ENCODE data around the gene PINK1.
A peak's percentile ranks its signal among the peaks of the same experiment; 100 is the strongest.

The PINK1 gene

DNA sequence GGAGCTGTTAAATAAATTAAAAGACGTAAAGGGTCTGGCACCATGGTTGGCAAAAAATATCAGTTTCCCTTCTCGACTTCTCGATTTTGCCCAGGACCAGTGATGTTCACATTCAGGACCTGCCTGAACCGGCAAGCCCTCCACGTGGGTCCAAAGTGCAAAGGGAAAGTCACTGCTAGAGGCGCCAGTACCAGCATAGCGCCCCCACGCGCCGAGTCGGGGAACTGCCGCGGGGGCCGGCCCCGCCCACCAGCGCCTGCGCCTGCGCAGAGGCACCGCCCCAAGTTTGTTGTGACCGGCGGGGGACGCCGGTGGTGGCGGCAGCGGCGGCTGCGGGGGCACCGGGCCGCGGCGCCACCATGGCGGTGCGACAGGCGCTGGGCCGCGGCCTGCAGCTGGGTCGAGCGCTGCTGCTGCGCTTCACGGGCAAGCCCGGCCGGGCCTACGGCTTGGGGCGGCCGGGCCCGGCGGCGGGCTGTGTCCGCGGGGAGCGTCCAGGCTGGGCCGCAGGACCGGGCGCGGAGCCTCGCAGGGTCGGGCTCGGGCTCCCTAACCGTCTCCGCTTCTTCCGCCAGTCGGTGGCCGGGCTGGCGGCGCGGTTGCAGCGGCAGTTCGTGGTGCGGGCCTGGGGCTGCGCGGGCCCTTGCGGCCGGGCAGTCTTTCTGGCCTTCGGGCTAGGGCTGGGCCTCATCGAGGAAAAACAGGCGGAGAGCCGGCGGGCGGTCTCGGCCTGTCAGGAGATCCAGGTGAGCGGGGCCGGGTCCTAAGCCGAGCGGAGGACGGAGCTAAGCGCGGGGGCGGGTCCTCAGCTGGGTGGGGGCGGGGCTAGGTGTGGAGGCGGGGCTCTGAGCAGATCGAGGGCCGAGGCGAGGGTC, at the start of gene PINK1:
TSS of gene PINK1 (plus strand) at position 269 of the 875 bp plus-strand sequence. CDS start at position 360, 91 bp downstream.
- TF ChIP-seq, protein P1, sequence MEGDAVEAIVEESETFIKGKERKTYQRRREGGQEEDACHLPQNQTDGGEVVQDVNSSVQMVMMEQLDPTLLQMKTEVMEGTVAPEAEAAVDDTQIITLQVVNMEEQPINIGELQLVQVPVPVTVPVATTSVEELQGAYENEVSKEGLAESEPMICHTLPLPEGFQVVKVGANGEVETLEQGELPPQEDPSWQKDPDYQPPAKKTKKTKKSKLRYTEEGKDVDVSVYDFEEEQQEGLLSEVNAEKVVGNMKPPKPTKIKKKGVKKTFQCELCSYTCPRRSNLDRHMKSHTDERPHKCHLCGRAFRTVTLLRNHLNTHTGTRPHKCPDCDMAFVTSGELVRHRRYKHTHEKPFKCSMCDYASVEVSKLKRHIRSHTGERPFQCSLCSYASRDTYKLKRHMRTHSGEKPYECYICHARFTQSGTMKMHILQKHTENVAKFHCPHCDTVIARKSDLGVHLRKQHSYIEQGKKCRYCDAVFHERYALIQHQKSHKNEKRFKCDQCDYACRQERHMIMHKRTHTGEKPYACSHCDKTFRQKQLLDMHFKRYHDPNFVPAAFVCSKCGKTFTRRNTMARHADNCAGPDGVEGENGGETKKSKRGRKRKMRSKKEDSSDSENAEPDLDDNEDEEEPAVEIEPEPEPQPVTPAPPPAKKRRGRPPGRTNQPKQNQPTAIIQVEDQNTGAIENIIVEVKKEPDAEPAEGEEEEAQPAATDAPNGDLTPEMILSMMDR (conservative IDR thresholded peaks at IDR 0.05), result peak; percentile 99
- peak within 1 kb of the TSS; percentile 87 for H3K27ac ChIP-seq

DNA sequence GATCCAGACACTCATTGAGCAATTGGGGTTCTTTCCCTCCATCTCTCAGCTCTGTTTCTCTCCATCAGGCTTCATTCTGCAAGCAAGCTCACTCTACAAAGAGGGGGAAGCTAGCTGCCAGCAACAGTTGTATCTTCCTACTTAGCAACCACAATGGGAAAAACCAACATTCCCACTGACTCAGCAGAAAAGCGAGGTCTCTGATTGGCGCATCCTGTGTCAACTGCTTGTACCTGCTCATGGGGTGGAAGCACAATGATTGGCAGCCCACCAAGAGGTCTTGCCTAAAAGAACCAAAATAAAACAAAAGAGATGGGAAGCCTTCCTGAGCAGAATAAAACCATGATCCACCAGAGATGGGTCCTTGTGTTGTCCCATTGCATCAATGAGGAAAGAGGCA, 48.4 kb upstream of the PINK1 start:
- TF ChIP-seq, protein P1 (conservative IDR thresholded peaks at IDR 0.05), result no peak
- H3K27ac ChIP-seq, result no peak overlapping the region

DNA sequence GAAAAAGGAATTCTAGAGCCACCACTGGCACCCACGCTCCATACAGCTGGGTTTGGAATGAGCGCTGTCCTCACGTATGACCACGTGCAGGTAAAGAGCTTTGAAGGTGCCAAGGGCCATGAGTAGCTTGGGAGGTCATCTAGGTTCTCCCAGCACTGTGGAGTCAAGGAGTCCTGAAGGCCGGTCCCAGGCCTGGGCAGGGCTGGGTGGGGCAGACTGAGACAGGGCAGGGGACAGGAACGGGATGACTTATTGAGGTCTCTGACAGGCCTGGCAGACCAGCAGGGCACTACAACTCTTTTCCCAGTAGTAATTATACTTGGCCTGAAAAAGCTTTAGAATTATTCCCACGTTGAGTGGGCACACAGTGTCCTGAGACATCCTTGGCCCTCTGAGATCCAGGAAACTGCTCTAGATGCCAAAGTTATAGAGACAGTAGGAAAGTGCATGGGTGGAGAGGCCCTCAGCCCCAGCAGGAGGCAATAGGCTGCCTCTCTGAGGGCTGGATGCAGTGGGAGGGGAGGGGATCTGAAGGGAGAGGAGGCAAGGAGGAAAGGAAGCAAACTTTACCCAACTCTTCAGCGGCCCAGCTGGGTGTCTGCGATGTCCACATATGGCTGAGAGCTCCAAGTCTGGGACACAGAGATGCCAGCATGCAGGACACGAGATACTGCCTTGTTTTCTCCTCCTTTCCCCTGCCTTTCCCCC, 46.2 kb upstream of the PINK1 start:
- TF ChIP-seq, protein P1 (conservative IDR thresholded peaks at IDR 0.05), result no peak
- no peak overlapping the region for H3K27ac ChIP-seq

DNA sequence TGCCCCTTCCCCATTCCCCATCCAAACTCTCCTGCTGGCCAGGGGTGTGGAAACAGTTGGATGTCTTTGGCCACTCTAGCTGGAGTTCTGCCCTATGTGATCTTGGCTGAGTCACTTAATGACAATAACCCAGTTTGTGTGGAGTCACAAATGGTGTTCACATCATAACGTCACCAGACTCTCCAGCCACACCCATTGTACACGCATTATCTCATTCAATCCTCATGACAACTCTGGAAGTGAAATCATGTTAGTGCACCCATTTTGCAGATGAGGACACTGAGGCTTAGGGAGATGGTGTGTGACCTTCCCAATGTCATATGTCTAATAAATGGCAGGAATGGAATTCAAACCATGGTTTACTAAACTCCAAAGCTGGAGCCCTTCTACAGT, 45.6 kb upstream of the PINK1 start:
- no peak overlapping the region for H3K27ac ChIP-seq

DNA sequence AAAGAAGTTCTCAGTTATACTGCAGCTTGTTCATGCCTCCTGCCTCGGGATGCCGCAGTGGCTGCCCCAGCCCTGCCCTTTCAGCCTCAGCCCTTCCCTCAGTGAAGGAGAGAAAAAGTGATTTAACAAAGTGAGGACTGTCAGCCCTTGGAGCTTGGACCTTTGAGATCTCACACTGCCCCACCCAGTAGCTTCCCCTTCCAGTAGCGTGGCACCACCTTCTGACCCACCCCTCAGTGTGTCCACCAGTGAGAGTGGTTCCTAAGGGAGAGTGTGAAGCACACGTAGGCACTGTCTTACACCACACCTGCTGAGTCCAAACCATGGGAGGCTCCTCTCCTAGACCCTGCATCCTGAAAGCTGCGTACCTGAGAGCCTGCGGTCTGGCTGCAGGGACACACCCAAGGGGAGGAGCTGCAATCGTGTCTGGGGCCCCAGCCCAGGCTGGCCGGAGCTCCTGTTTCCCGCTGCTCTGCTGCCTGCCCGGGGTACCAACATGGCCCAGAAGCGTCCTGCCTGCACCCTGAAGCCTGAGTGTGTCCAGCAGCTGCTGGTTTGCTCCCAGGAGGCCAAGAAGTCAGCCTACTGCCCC, 44.5 kb upstream of the PINK1 start, which contains the start of gene CDA:
TSS of gene CDA (plus strand) at position 464 of the 592 bp plus-strand sequence. CDS start at position 497, 33 bp downstream.
- TF ChIP-seq, protein P1 (conservative IDR thresholded peaks at IDR 0.05), result no peak
- no peak within 1 kb of the TSS for H3K27ac ChIP-seq

More for the DNA sequence above, 45.6 kb upstream of the PINK1 start:
- TF ChIP-seq, protein P1 (conservative IDR thresholded peaks at IDR 0.05), result no peak

DNA sequence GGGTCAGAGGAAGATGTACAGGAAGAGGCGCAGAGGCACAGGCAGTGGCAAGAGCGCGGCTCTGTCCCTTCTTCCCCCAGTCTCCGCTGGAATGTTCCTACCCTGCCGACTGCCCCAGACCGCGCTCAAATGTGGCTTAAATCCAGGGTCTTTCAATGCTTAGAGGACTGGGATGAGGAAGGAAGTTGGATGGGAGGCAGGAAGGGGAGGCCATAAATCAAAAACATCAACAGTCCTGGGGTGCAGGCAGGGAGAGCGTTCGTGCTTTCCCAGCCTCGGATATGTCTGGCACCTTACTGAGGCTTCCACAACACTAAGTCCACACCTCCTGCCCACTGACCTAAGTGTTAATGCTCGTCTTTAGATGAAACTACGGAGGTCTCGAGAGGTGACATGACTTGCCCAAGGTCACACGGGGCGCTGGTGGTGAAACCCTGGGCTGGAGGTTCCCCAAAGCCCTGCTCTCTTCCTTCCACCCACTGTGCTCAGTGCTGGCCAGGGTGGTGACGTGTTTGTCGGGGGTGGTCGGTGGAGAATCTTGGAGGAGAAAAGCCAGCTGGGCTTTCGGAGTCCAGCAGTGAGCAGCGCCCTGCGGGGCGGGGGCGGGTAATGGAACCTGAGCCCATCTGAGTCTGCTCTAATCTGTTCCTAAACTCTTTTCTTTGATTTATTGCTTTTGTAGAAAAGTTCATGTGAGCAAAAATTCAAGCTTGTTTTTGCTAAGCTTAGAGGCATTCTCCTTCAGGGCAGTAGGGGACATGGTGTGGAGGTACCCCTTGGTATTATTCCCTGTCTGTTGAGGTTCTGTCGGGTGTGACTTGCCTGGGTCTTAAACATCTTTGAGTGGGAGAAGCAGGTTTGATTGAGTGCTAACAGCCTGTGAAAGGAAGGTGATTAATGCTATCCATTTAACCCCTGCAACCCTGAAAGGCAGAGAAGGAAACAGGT, 43.7 kb upstream of the PINK1 start:
- TF ChIP-seq, protein P1 (conservative IDR thresholded peaks at IDR 0.05), result no peak
- no peak overlapping the region for H3K27ac ChIP-seq
